H9 (cell line): ENCODE data around the gene IRF4. TPM values are rescaled to one million over a fixed set of nuclear protein-coding genes. Genes with fewer than 3 reads are reported as not detected.

Experiments
- DNase-seq: peaks from one replicate; pipeline ENCODE4 v3.0.0-alpha.2; 2017
- H2AFZ ChIP-seq: one replicate; pipeline ENCODE4 v1.6.1; 2013; ENCODE audit warnings: mild to moderate bottlenecking, low read length, control low read depth, moderate library complexity
- H2AK5ac ChIP-seq: 2 replicates; pipeline ENCODE4 v1.6.1; 2013; ENCODE audit warnings: low read length, control low read depth, mixed read lengths; ENCODE audit not compliant: insufficient read length
- H2BK120ac ChIP-seq: one replicate; pipeline ENCODE4 v1.6.1; 2013; ENCODE audit warnings: low read depth, mild to moderate bottlenecking, low read length, control low read depth, inconsistent platforms; ENCODE audit not compliant: poor library complexity, severe bottlenecking
- H2BK12ac ChIP-seq: 2 replicates; pipeline ENCODE4 v1.6.1; 2013; ENCODE audit warnings: low read length, control low read depth, mixed read lengths, low read depth; ENCODE audit not compliant: insufficient read length
- H2BK15ac ChIP-seq: 2 replicates; pipeline ENCODE4 v1.6.1; 2013; ENCODE audit warnings: low read depth, low read length, control low read depth
- H2BK20ac ChIP-seq: one replicate; pipeline ENCODE4 v1.6.1; 2013; ENCODE audit warnings: low read depth, mild to moderate bottlenecking, low read length, control low read depth, inconsistent platforms; ENCODE audit not compliant: poor library complexity, severe bottlenecking
- H2BK5ac ChIP-seq: 2 replicates; pipeline ENCODE4 v1.6.1; 2013; ENCODE audit warnings: low read length, control low read depth, mixed read lengths; ENCODE audit not compliant: insufficient read length
- H3K14ac ChIP-seq: 2 replicates; pipeline ENCODE4 v1.6.1; 2013; ENCODE audit warnings: low read length, control low read depth; ENCODE audit not compliant: insufficient read depth
- H3K18ac ChIP-seq: 2 replicates; pipeline ENCODE4 v1.6.1; 2013; ENCODE audit warnings: low read depth, mild to moderate bottlenecking, mixed read lengths, low read length, control low read depth; ENCODE audit not compliant: insufficient read length
- H3K23ac ChIP-seq: 2 replicates; pipeline ENCODE4 v1.6.1; 2013; ENCODE audit warnings: low read length, control low read depth, mixed read lengths, low read depth; ENCODE audit not compliant: insufficient read length
- H3K23me2 ChIP-seq: 2 replicates; pipeline ENCODE4 v1.6.1; 2013; ENCODE audit warnings: low read depth, mild to moderate bottlenecking, mixed read lengths, low read length, control low read depth; ENCODE audit not compliant: insufficient read length, poor library complexity, severe bottlenecking
- H3K27ac ChIP-seq: 2 replicates; pipeline ENCODE4 v1.5.1; 2013; ENCODE audit warnings: low read length, control low read depth, mixed read lengths, low read depth; ENCODE audit not compliant: insufficient read length
- H3K27me3 ChIP-seq: 2 replicates; pipeline ENCODE4 v1.6.1; 2013; ENCODE audit warnings: low read length, control low read depth, inconsistent platforms; ENCODE audit not compliant: insufficient read depth
- H3K4ac ChIP-seq: 2 replicates; pipeline ENCODE4 v1.6.1; 2013; ENCODE audit warnings: low read depth, mild to moderate bottlenecking, control low read depth, inconsistent platforms, low read length, moderate library complexity
- H3K4me1 ChIP-seq: 2 replicates; pipeline ENCODE4 v1.6.1; 2013; ENCODE audit warnings: low read length, control low read depth, inconsistent platforms; ENCODE audit not compliant: insufficient read depth
- H3K4me2 ChIP-seq: 2 replicates; pipeline ENCODE4 v1.6.1; 2013; ENCODE audit warnings: low read length, control low read depth, mixed read lengths; ENCODE audit not compliant: insufficient read length, insufficient read depth
- H3K56ac ChIP-seq: 2 replicates; pipeline ENCODE4 v1.6.1; 2013; ENCODE audit warnings: low read depth, mild to moderate bottlenecking, mixed read lengths, low read length, control low read depth; ENCODE audit not compliant: insufficient read length
- H3K79me1 ChIP-seq: 2 replicates; pipeline ENCODE4 v1.6.1; 2013; ENCODE audit warnings: low read depth, mild to moderate bottlenecking, moderate library complexity, low read length, control low read depth, inconsistent platforms; ENCODE audit not compliant: insufficient read depth, poor library complexity, severe bottlenecking
- H3K79me2 ChIP-seq: 2 replicates; pipeline ENCODE4 v1.6.1; 2013; ENCODE audit warnings: low read length, control low read depth, inconsistent platforms; ENCODE audit not compliant: insufficient read depth
- H3K9ac ChIP-seq: 2 replicates; pipeline ENCODE4 v1.6.1; 2013; ENCODE audit warnings: low read length, control low read depth, mixed read lengths; ENCODE audit not compliant: insufficient read length; ENCODE audit errors: extremely low read depth
- H3K9me3 ChIP-seq: one replicate; pipeline ENCODE4 v1.6.1; 2013; ENCODE audit warnings: low read depth, low read length, inconsistent platforms; ENCODE audit not compliant: control insufficient read depth
- H3T11ph ChIP-seq: one replicate; pipeline ENCODE4 v1.6.1; 2013; ENCODE audit warnings: mild to moderate bottlenecking, low read length, control low read depth, inconsistent platforms
- H4K20me1 ChIP-seq: one replicate; pipeline ENCODE4 v1.6.1; 2013; ENCODE audit not compliant: control insufficient read depth, insufficient read length, insufficient read depth
- H4K5ac ChIP-seq: 2 replicates; pipeline ENCODE4 v1.6.1; 2013; ENCODE audit warnings: low read depth, mild to moderate bottlenecking, mixed read lengths, low read length, control low read depth; ENCODE audit not compliant: insufficient read length
- H4K8ac ChIP-seq: replicated peaks from 2 replicates; pipeline ENCODE4 v1.6.1; 2013; ENCODE audit warnings: low read length, control low read depth, mixed read lengths, low read depth; ENCODE audit not compliant: insufficient read length
- H4K91ac ChIP-seq: 2 replicates; pipeline ENCODE4 v1.6.1; 2013; ENCODE audit warnings: low read depth, mild to moderate bottlenecking, moderate library complexity, mixed read lengths, low read length, control low read depth; ENCODE audit not compliant: insufficient read length
- H3K27ac Mint-ChIP-seq, 3 experiments: 2 replicates in 2 of 3; 3 replicates in 1 of 3; pipeline ENCODE4 v1.8.0; 2020 to 2021; ENCODE audit warnings: mixed read lengths in 3 of 3, mild to moderate bottlenecking in 1 of 3, moderate library complexity in 1 of 3
- H3K27me3 Mint-ChIP-seq: 2 replicates; pipeline ENCODE4 v1.8.0; 2021; ENCODE audit warnings: low read depth, mild to moderate bottlenecking, moderate library complexity, mixed read lengths
- H3K36me3 Mint-ChIP-seq, 3 experiments: 2 replicates in 2 of 3; 3 replicates in 1 of 3; pipeline ENCODE4 v1.8.0; 2020 to 2021; ENCODE audit warnings: low read depth in 3 of 3, mixed read lengths in 3 of 3; ENCODE audit not compliant: insufficient read depth in 1 of 3
- H3K4me1 Mint-ChIP-seq, 2 experiments: 2 replicates each; pipeline ENCODE4 v1.8.0; 2020; ENCODE audit warnings: mixed read lengths in 2 of 2
- H3K4me3 Mint-ChIP-seq, 2 experiments: 2 replicates in 1 of 2; 3 replicates in 1 of 2; pipeline ENCODE4 v1.8.0; 2020 to 2021; ENCODE audit warnings: mild to moderate bottlenecking in 2 of 2, mixed read lengths in 2 of 2, moderate library complexity in 1 of 2
- H3K9me3 Mint-ChIP-seq, 2 experiments: 2 replicates in 1 of 2; 3 replicates in 1 of 2; pipeline ENCODE4 v1.8.0; 2020; ENCODE audit warnings: mild to moderate bottlenecking in 2 of 2, mixed read lengths in 2 of 2, moderate library complexity in 1 of 2
- CTCF ChIP-seq: fragments of 200-600 bp; sonication (generic); conservative IDR thresholded peaks from 3 replicates; pipeline ENCODE4 v1.8.0; 2021; ENCODE audit warnings: antibody characterized with exemption, mild to moderate bottlenecking
- WGBS: extraction: QIAGEN DNeasy Blood & Tissue Kit; methylation state at CpG from one replicate; pipeline ENCODE4 v1.1.7; 2013; ENCODE audit warnings: missing lambda C conversion rate, low lambda C conversion rate, mixed read lengths; ENCODE audit not compliant: insufficient read length; ENCODE audit errors: extremely low coverage; 5-methylcytosine and 5-hydroxymethylcytosine counted together
- total RNA-seq: library from RNA; stranded (reverse); gene quantifications from 2 replicates; pipeline ENCODE4 v1.2.1, GENCODE V29; 2021

Gene IRF4
- total RNA-seq, 1 experiment from 2014 or later = 0.31 TPM

- DNase-seq = peak; percentile 21
- H2BK20ac ChIP-seq = no peak overlapping the region
- H3K9me3 ChIP-seq = peaks cover 6% of the 10 kb centered on the region
- no peak overlapping the region for H3K4me2 ChIP-seq
- no peak overlapping the region for H3K4ac ChIP-seq
- no peak overlapping the region for H4K8ac ChIP-seq
- H3K27ac ChIP-seq = no peak overlapping the region
- no peak overlapping the region for H3K18ac ChIP-seq
- Mint-ChIP-seq H3K4me1 (no peaks in the 10 kb centered on the region), H3K9me3 (peaks cover 15 to 23% of the 10 kb centered on the region in 2 experiments), H3K27me3 (peaks cover 1% of the 10 kb centered on the region), H3K4me3 (no peak overlapping the region), H3K27ac (no peak overlapping the region), H3K36me3 (peaks cover 3 to 22% (median 11%) of the 10 kb centered on the region in 3 experiments; a peak in 6 of 7 replicates)
- no peaks in the 10 kb centered on the region for H3K27me3 ChIP-seq
- WGBS = no CpG with 5 or more reads among the region's 28 CpGs
- no peak overlapping the region for H2BK5ac ChIP-seq
- no peak overlapping the region; the same call in 1 of the 2 replicates for H3K14ac ChIP-seq
- no peak overlapping the region for H2BK120ac ChIP-seq
- no peaks in the 10 kb centered on the region for H4K20me1 ChIP-seq
- H3K9ac ChIP-seq = no peak overlapping the region
- H3K23ac ChIP-seq = no peak overlapping the region
- no peak overlapping the region for H2AFZ ChIP-seq
- no peak overlapping the region for H3K56ac ChIP-seq
- no peaks in the 10 kb centered on the region for H3K4me1 ChIP-seq
- TF ChIP-seq CTCF = no peak
- H2BK15ac ChIP-seq = no peak overlapping the region
- no peak overlapping the region for H4K91ac ChIP-seq
- no peak overlapping the region for H4K5ac ChIP-seq
- no peaks in the 10 kb centered on the region for H3K23me2 ChIP-seq
- no peaks in the 10 kb centered on the region for H3K79me1 ChIP-seq
- no peak overlapping the region for H2BK12ac ChIP-seq
- no peaks in the 10 kb centered on the region for H3K79me2 ChIP-seq
- H2AK5ac ChIP-seq = no peak overlapping the region
- no peak overlapping the region for H3T11ph ChIP-seq
These were observed 55.1 kb downstream of the IRF4 start for GRCh38 chr6:446418-447366.
